Panc1 (cell line): ENCODE measurements around the gene SPNS3.

Source experiments
- CTCF ChIP-seq: fragments of 450-650 bp; IDR thresholded peaks from 2 replicates; pipeline ENCODE4 v1.5.1; 2017; ENCODE audit warnings: mild to moderate bottlenecking
- REST ChIP-seq, 2 experiments: IDR thresholded peaks; 2 replicates each; pipeline ENCODE4 v1.6.1; 2011 to 2012; ENCODE audit warnings: low read depth in 2 of 2, control low read depth in 1 of 2, low read length in 1 of 2, mild to moderate bottlenecking in 1 of 2, moderate library complexity in 1 of 2; ENCODE audit not compliant: insufficient read depth in 1 of 2

- TF ChIP-seq CTCF (no peak), REST (IDR thresholded peaks at IDR 0.05; ENCODE audit: insufficient read depth in 1 of 2, low read depth in 2 of 2, low read length in 1 of 2) (no peak)
Observed at GRCh38 chr17:4425398-4425797, 8.3 kb upstream of the SPNS3 start.
